ENCODE data around the gene ZNF544.
A peak's percentile ranks its signal among the peaks of the same experiment; 100 is the strongest.

The ZNF544 gene

DNA sequence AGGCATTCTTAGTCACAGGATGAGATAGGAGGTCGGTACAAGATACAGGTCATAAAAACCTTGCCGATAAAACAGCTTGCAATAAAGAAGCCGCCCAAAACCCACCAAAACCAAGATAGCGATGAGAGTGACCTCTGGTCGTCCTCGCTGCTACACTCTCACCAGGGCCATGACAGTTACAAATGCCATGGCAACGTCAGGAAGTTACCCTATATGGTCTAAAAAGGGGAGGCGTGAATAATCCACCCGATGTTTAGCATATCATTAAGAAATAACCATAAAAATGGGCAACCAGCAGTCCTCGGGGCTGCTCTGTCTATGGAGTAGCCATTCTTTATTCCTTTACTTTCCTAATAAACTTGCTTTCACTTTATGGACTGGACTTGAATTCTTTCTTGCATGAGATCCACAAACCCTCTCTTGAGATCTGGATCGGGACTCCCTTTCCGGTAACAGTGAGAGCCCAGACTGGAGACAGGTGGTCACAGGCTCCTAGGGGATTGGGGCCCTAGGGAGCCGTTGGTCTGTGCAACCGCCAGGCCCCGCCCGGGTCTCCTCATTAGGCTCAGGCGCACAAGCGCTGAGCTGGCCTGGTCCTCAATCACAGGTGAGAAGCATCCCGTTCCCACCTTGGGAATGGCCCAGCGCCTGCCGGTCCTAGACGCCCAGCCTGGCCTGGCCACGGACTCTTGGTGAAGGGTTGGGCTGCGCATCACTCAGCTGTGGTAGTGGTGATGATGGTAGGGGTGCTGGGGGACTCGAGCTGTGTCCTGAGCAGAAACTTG lies 10.9 kb upstream of the ZNF544 start:
- no peak overlapping the region for H3K4me3 ChIP-seq (replicated peaks; ENCODE audit: low read depth, low read length)
- no peak for DNase-seq (ENCODE audit: extremely low read depth, low read depth)
- TF ChIP-seq, protein P1, sequence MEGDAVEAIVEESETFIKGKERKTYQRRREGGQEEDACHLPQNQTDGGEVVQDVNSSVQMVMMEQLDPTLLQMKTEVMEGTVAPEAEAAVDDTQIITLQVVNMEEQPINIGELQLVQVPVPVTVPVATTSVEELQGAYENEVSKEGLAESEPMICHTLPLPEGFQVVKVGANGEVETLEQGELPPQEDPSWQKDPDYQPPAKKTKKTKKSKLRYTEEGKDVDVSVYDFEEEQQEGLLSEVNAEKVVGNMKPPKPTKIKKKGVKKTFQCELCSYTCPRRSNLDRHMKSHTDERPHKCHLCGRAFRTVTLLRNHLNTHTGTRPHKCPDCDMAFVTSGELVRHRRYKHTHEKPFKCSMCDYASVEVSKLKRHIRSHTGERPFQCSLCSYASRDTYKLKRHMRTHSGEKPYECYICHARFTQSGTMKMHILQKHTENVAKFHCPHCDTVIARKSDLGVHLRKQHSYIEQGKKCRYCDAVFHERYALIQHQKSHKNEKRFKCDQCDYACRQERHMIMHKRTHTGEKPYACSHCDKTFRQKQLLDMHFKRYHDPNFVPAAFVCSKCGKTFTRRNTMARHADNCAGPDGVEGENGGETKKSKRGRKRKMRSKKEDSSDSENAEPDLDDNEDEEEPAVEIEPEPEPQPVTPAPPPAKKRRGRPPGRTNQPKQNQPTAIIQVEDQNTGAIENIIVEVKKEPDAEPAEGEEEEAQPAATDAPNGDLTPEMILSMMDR (IDR thresholded peaks at IDR 0.05; ENCODE audit: low read depth, low read length, missing control alignments) = no peak

- TF ChIP-seq, protein P1 (IDR thresholded peaks at IDR 0.05; ENCODE audit: low read depth, low read length, missing control alignments) = peak; percentile 29
- no peak overlapping the region for H3K4me3 ChIP-seq (replicated peaks; ENCODE audit: low read depth, low read length)
- no peak for DNase-seq (ENCODE audit: extremely low read depth, low read depth)
These were observed 9.8 kb upstream of the ZNF544 start for GRCh38 chr19:58218899-58219298.

GRCh38 chr19:58227964-58228584 lies 640 bp upstream of the ZNF544 start:
- H3K4me3 ChIP-seq (replicated peaks; ENCODE audit: low read depth, low read length) = peak overlapping the region; percentile 72
- TF ChIP-seq, protein P1 (IDR thresholded peaks at IDR 0.05; ENCODE audit: low read depth, low read length, missing control alignments) = no peak
- no peak for DNase-seq (ENCODE audit: extremely low read depth, low read depth)

GRCh38 chr19:58229255-58229639 lies 533 bp downstream of the ZNF544 start:
- DNase-seq (ENCODE audit: extremely low read depth, low read depth) = no peak
- TF ChIP-seq, protein P1 (IDR thresholded peaks at IDR 0.05; ENCODE audit: low read depth, low read length, missing control alignments) = peak; percentile 14
- H3K4me3 ChIP-seq (replicated peaks; ENCODE audit: low read depth, low read length) = peak overlapping the region; percentile 72

DNA sequence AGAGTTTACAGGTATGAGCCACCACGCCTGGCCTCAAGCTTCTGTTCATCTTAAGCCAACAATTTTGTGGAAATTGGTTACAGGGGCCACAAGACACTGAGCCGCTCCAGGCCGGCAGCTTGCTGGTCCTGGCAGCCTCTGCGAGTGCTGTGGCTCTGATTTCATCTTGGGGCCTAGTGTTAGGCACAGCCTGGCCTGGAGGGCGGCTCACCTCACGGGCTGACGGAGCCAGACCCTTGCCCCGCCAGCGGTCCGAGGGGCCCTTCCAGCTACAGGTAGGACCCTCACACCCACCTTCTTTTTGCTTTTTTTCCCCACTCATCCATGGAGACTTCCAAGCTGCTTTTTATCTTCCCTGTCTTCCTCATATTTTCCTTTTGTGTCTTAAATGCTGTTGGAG lies 8.6 kb downstream of the ZNF544 start:
- no peak for DNase-seq (ENCODE audit: extremely low read depth, low read depth)
- TF ChIP-seq, protein P1 (IDR thresholded peaks at IDR 0.05; ENCODE audit: low read depth, low read length, missing control alignments) = no peak
- H3K4me3 ChIP-seq (replicated peaks; ENCODE audit: low read depth, low read length) = no peak overlapping the region

DNA sequence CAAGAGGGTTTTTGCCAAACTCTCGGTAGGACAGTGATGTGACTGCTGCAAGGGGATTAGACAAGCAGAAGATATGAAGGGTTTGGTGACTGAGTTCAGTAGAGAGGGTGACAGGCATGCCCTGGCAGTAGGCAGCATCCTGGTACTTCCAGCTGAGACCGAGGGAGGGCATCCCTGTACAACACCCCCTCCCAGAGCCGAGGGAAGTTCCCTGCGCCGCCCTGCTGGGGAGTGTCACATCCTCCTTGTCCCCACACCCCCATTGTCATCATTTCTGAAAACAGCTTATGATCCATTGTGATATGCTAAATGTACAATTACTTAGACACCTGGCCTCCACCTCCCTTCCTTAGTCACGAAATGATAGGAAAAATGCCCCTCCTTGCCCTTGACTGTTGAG lies 14.6 kb downstream of the ZNF544 start:
- no peak for DNase-seq (ENCODE audit: extremely low read depth, low read depth)
- TF ChIP-seq, protein P1 (IDR thresholded peaks at IDR 0.05; ENCODE audit: low read depth, low read length, missing control alignments) = no peak
- no peak overlapping the region for H3K4me3 ChIP-seq (replicated peaks; ENCODE audit: low read depth, low read length)

All from HFF-Myc (cell line).